IMR-90 (cell line): ENCODE data around the gene FKBP1B. TPM values are rescaled to one million over a fixed set of nuclear protein-coding genes. Genes with fewer than 3 reads are reported as not detected.

Experiments used
- ATAC-seq: fragments of 200-7000 bp; cut with Tn5 transposase; 2 replicates; pipeline ENCODE4 v1.9.1; 2020; ENCODE audit warnings: low read depth, mild to moderate bottlenecking, moderate library complexity
- BruUV-seq: library from RNA; stranded (reverse); fragments of 400-500 nt; replicated peaks from 2 replicates; lab custom pipeline; 2021; lab: Mats Ljungman, UMichigan
- CTCF ChIA-PET: fragments of 300-600 bp; formaldehyde crosslinking; extraction: SDS; loops from one replicate; lab custom pipeline; 2021; ENCODE audit warnings: antibody characterized with exemption; lab: Yijun Ruan, JAX
- POLR2A ChIA-PET: fragments of 300-600 bp; sonication (Branson Sonifier 250); formaldehyde crosslinking; loops from one replicate; lab custom pipeline; 2022; ENCODE audit warnings: antibody characterized with exemption; ENCODE audit not compliant: unreplicated experiment; lab: Charles Lee
- DNase-seq: peaks from one replicate; pipeline ENCODE4 v3.0.0; 2013
- H2AFZ ChIP-seq: replicated peaks from 2 replicates; pipeline ENCODE3; 2013; ENCODE audit warnings: low read length, mild to moderate bottlenecking; ENCODE audit not compliant: poor library complexity
- H2AK5ac ChIP-seq: 2 replicates; pipeline ENCODE4 v1.6.1; 2013; ENCODE audit warnings: low read depth, low read length, inconsistent platforms
- H2AK9ac ChIP-seq: replicated peaks from 2 replicates; pipeline ENCODE3; 2013; ENCODE audit warnings: mild to moderate bottlenecking, low read depth, low read length, moderate library complexity; ENCODE audit not compliant: poor library complexity
- H2BK120ac ChIP-seq: 2 replicates; pipeline ENCODE4 v1.6.1; 2013; ENCODE audit warnings: low read depth, low read length, inconsistent platforms
- H2BK15ac ChIP-seq: 3 replicates; pipeline ENCODE4 v1.6.1; 2013; ENCODE audit warnings: low read depth, low read length, inconsistent platforms
- H2BK20ac ChIP-seq: 2 replicates; pipeline ENCODE4 v1.6.1; 2013; ENCODE audit warnings: low read depth, mild to moderate bottlenecking, inconsistent platforms, low read length, moderate library complexity
- H2BK5ac ChIP-seq: 2 replicates; pipeline ENCODE4 v1.6.1; 2013; ENCODE audit warnings: mild to moderate bottlenecking, low read depth, low read length, inconsistent platforms; ENCODE audit not compliant: poor library complexity, severe bottlenecking
- H3K14ac ChIP-seq: replicated peaks from 2 replicates; pipeline ENCODE4 v1.6.1; 2013; ENCODE audit warnings: low read depth, low read length, inconsistent platforms
- H3K18ac ChIP-seq: 2 replicates; pipeline ENCODE4 v1.6.1; 2013; ENCODE audit warnings: low read depth, low read length, control low read depth
- H3K23ac ChIP-seq: 2 replicates; pipeline ENCODE4 v1.6.1; 2013; ENCODE audit warnings: low read depth, low read length, inconsistent platforms
- H3K27ac ChIP-seq: 2 replicates; pipeline ENCODE4 v1.5.1; 2013; ENCODE audit warnings: mild to moderate bottlenecking, control low read depth, low read length; ENCODE audit not compliant: insufficient read depth
- H3K27me3 ChIP-seq: 2 replicates; pipeline ENCODE4 v1.6.1; 2013; ENCODE audit warnings: low read length; ENCODE audit not compliant: control insufficient read depth, insufficient read depth
- H3K36me3 ChIP-seq: 2 replicates; pipeline ENCODE4 v1.6.1; 2013; ENCODE audit warnings: low read length, mixed read lengths; ENCODE audit not compliant: control insufficient read depth, insufficient read depth
- H3K4ac ChIP-seq: 2 replicates; pipeline ENCODE4 v1.6.1; 2013; ENCODE audit warnings: low read depth, low read length, inconsistent platforms
- H3K4me1 ChIP-seq: 2 replicates; pipeline ENCODE4 v1.6.1; 2013; ENCODE audit warnings: low read length, mixed read lengths; ENCODE audit not compliant: control insufficient read depth, insufficient read depth
- H3K4me2 ChIP-seq: 2 replicates; pipeline ENCODE4 v1.6.1; 2013; ENCODE audit warnings: low read depth, mild to moderate bottlenecking, control low read depth, low read length, moderate library complexity
- H3K4me3 ChIP-seq: 2 replicates; pipeline ENCODE4 v1.5.1; 2013; ENCODE audit warnings: low read depth, mild to moderate bottlenecking, control low read depth, low read length, moderate library complexity; ENCODE audit not compliant: insufficient read depth
- H3K56ac ChIP-seq: 2 replicates; pipeline ENCODE4 v1.6.1; 2013; ENCODE audit warnings: low read length, inconsistent platforms; ENCODE audit not compliant: insufficient read depth; ENCODE audit errors: extremely low read depth
- H3K79me1 ChIP-seq, 2 experiments: 2 replicates each; pipeline ENCODE4 v1.6.1; 2013; ENCODE audit warnings: low read length in 2 of 2, inconsistent platforms in 1 of 2, low read depth in 1 of 2
- H3K9ac ChIP-seq: 2 replicates; pipeline ENCODE4 v1.6.1; 2013; ENCODE audit warnings: low read depth, low read length, control low read depth
- H3K9me1 ChIP-seq: 2 replicates; pipeline ENCODE4 v1.6.1; 2013; ENCODE audit warnings: low read length, inconsistent platforms; ENCODE audit not compliant: insufficient read depth
- H3K9me3 ChIP-seq: 2 replicates; pipeline ENCODE4 v1.6.1; 2013; ENCODE audit warnings: low read length; ENCODE audit not compliant: control insufficient read depth, insufficient read depth
- H4K20me1 ChIP-seq: 2 replicates; pipeline ENCODE4 v1.6.1; 2013; ENCODE audit warnings: low read length, inconsistent platforms; ENCODE audit not compliant: insufficient read depth
- H4K5ac ChIP-seq: 2 replicates; pipeline ENCODE4 v1.6.1; 2013; ENCODE audit warnings: mild to moderate bottlenecking, low read depth, low read length, control low read depth
- H4K8ac ChIP-seq, 2 experiments: 2 replicates each; pipeline ENCODE4 v1.6.1; 2013; ENCODE audit warnings: low read depth in 2 of 2, low read length in 2 of 2, control low read depth in 1 of 2, inconsistent platforms in 1 of 2
- H4K91ac ChIP-seq: 2 replicates; pipeline ENCODE4 v1.6.1; 2013; ENCODE audit warnings: low read depth, low read length, inconsistent platforms; ENCODE audit not compliant: insufficient read depth
- BHLHE40 ChIP-seq: fragments of 150-350 bp; IDR thresholded peaks from 2 replicates; pipeline ENCODE4 v1.6.1; 2016; ENCODE audit warnings: mild to moderate bottlenecking, low read depth, low read length
- CHD1 ChIP-seq: IDR thresholded peaks from 2 replicates; pipeline ENCODE4 v1.6.1; 2012; ENCODE audit warnings: low read depth, low read length, improper control_type of control experiment
- FOS ChIP-seq: fragments of 150-350 bp; IDR thresholded peaks from 2 replicates; pipeline ENCODE4 v1.6.1; 2016; ENCODE audit warnings: low read depth, low read length
- MAFK ChIP-seq: IDR thresholded peaks from 2 replicates; pipeline ENCODE4 v1.6.1; 2012; ENCODE audit warnings: low read depth, low read length, improper control_type of control experiment
- MAZ ChIP-seq: IDR thresholded peaks from 2 replicates; pipeline ENCODE4 v1.6.1; 2012; ENCODE audit warnings: low read depth, mild to moderate bottlenecking, low read length, improper control_type of control experiment, moderate library complexity, borderline replicate concordance
- MXI1 ChIP-seq: IDR thresholded peaks from 2 replicates; pipeline ENCODE4 v1.6.1; 2012; ENCODE audit warnings: low read depth, mild to moderate bottlenecking, low read length, moderate library complexity, borderline replicate concordance
- NFE2L2 ChIP-seq: fragments of 150-350 bp; IDR thresholded peaks from 2 replicates; pipeline ENCODE4 v1.6.1; 2016; ENCODE audit warnings: low read depth, mild to moderate bottlenecking, low read length
- RAD21 ChIP-seq: IDR thresholded peaks from 2 replicates; pipeline ENCODE4 v1.6.1; 2012; ENCODE audit warnings: low read length, improper control_type of control experiment
- RCOR1 ChIP-seq: IDR thresholded peaks from 2 replicates; pipeline ENCODE4 v1.6.1; 2012; ENCODE audit warnings: mild to moderate bottlenecking, low read length, improper control_type of control experiment; ENCODE audit not compliant: insufficient replicate concordance
- RFX5 ChIP-seq: IDR thresholded peaks from 2 replicates; pipeline ENCODE4 v1.8.0; 2012; ENCODE audit warnings: low read depth, mild to moderate bottlenecking, low read length, moderate library complexity
- SMC3 ChIP-seq: fragments of 150-350 bp; IDR thresholded peaks from 2 replicates; pipeline ENCODE4 v1.6.1; 2016; ENCODE audit warnings: low read depth, mild to moderate bottlenecking, antibody characterized with exemption, low read length, moderate library complexity
- WGBS, 2 experiments: methylation state at CpG; one replicate each; pipeline versions ENCODE4 v1.1.5 to v1.1.7; 2013; ENCODE audit warnings: missing lambda C conversion rate in 2 of 2; ENCODE audit not compliant: insufficient read length in 1 of 2; ENCODE audit errors: extremely low coverage in 2 of 2; 5-methylcytosine and 5-hydroxymethylcytosine counted together
- dilution Hi-C: fragments of 300-500 bp; cut with HindIII; formaldehyde crosslinking; loops from one replicate; pipeline ENCODE4 v1.14.3; 2018; ENCODE audit warnings: low sequenced_read_pairs; ENCODE audit not compliant: unreplicated experiment
- in situ Hi-C: fragments of 300-500 bp; cut with MboI; formaldehyde crosslinking; loops from 3 replicates; pipeline ENCODE4 v1.14.3; 2019; ENCODE audit warnings: low sequenced_read_pairs, inconsistent platforms, mixed read lengths
- intact Hi-C: fragments of 100-400 bp; cut with micrococcal nuclease; formaldehyde crosslinking; loops from 2 replicates; pipeline ENCODE4 v1.10.0; 2022
- polyA plus RNA-seq, 3 experiments: library from polyadenylated mRNA; depleted of rRNA; stranded (reverse); fragments of >200 nt; gene quantifications; 2 replicates each; pipeline ENCODE4 v1.2.3, GENCODE V29; 2012; ENCODE audit warnings: low replicate concordance in 1 of 3
- total RNA-seq: library from RNA; depleted of rRNA; stranded (reverse); fragments of >200 nt; gene quantifications from 2 replicates; pipeline ENCODE4 v1.2.3, GENCODE V29; 2012
- TF ChIP-seq, protein P1 (sequence below): fragments of 150-350 bp; IDR thresholded peaks from 2 replicates; pipeline ENCODE4 v1.6.1; 2016; ENCODE audit warnings: low read depth, mild to moderate bottlenecking, low read length, moderate library complexity, borderline replicate concordance
- TF ChIP-seq, protein P2 (sequence below): conservative IDR thresholded peaks from 2 replicates; pipeline ENCODE4 v1.5.1; 2012; ENCODE audit warnings: mild to moderate bottlenecking, low read depth, low read length, improper control_type of control experiment

FKBP1B gene
- total and polyA plus RNA-seq, 2 of the 4 experiments (the other 2 are of a cell fraction): 10.2 to 15.1 TPM

GRCh38 chr2:24072259-24072658 is 22.7 kb downstream of the FKBP1B start:
- Histone ChIP-seq H3K27ac (no peak overlapping the region), H2BK20ac (no peak overlapping the region), H3K18ac (no peak overlapping the region), H2BK5ac (no peak overlapping the region), H2AK5ac (no peak overlapping the region), H3K9ac (no peak overlapping the region), H4K8ac (no peak overlapping the region), H3K79me1 (peaks cover 30 to 42% of the 10 kb centered on the region in 2 experiments), H3K23ac (no peak overlapping the region), H3K36me3 (peaks cover 20% of the 10 kb centered on the region), H3K4me3 (no peak overlapping the region), H2AK9ac (no peak overlapping the region), H4K20me1 (no peaks in the 10 kb centered on the region; the same call in 1 of the 2 replicates), H3K4ac (no peak overlapping the region), H3K4me2 (no peak overlapping the region), H3K9me3 (no peaks in the 10 kb centered on the region), H3K9me1 (peaks cover 6% of the 10 kb centered on the region; the same call in 1 of the 2 replicates), H2AFZ (no peak overlapping the region), H2BK120ac (no peak overlapping the region), H3K4me1 (0 out of 2 replicates have a peak, but pooled peaks cover 2% of the 10 kb centered on the region), H4K91ac (no peak overlapping the region), H4K5ac (no peak overlapping the region), H3K56ac (no peak overlapping the region), H2BK15ac (no peak overlapping the region), H3K14ac (no peak overlapping the region), H3K27me3 (no peaks in the 10 kb centered on the region)
- in situ Hi-C loops: loop anchor here (10.0 kb wide), 1 partner anchor 247 kb away; no protein-coding TSS in a partner anchor
- POLR2A ChIA-PET: no interaction called here
- ATAC-seq (no peak), DNase-seq (no peak)
- WGBS, 2 experiments: no CpG with 5 or more reads among the region's 4 CpGs
- dilution Hi-C loops: no loop called here
- CTCF ChIA-PET: interaction anchor here (0.6 to 1.0 kb wide), 2 partner anchors 12 to 24 kb away, joined by 4 to 7 read pairs; partner anchors contain the start of gene TP53I3
- TF ChIP-seq MAFK (no peak), RFX5 (no peak), SMC3 (no peak), NFE2L2 (no peak), CHD1 (no peak), MXI1 (no peak), BHLHE40 (no peak), FOS (no peak), MAZ (no peak), RAD21 (no peak), RCOR1 (no peak)
- TF ChIP-seq, protein P1, sequence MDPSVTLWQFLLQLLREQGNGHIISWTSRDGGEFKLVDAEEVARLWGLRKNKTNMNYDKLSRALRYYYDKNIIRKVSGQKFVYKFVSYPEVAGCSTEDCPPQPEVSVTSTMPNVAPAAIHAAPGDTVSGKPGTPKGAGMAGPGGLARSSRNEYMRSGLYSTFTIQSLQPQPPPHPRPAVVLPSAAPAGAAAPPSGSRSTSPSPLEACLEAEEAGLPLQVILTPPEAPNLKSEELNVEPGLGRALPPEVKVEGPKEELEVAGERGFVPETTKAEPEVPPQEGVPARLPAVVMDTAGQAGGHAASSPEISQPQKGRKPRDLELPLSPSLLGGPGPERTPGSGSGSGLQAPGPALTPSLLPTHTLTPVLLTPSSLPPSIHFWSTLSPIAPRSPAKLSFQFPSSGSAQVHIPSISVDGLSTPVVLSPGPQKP: no peak
- TF ChIP-seq, protein P2, sequence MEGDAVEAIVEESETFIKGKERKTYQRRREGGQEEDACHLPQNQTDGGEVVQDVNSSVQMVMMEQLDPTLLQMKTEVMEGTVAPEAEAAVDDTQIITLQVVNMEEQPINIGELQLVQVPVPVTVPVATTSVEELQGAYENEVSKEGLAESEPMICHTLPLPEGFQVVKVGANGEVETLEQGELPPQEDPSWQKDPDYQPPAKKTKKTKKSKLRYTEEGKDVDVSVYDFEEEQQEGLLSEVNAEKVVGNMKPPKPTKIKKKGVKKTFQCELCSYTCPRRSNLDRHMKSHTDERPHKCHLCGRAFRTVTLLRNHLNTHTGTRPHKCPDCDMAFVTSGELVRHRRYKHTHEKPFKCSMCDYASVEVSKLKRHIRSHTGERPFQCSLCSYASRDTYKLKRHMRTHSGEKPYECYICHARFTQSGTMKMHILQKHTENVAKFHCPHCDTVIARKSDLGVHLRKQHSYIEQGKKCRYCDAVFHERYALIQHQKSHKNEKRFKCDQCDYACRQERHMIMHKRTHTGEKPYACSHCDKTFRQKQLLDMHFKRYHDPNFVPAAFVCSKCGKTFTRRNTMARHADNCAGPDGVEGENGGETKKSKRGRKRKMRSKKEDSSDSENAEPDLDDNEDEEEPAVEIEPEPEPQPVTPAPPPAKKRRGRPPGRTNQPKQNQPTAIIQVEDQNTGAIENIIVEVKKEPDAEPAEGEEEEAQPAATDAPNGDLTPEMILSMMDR: no peak
- no TSS peak for BruUV-seq
- intact Hi-C loops: no loop called here
